GM23248 (cell line): Measurements from ENCODE around the gene GSTM2.

Source experiments
- EZH2 ChIP-seq: fragments of 200-600 bp; sonication (generic); IDR thresholded peaks from 2 replicates; pipeline ENCODE4 v1.6.1; 2018; ENCODE audit warnings: antibody characterized with exemption, mild to moderate bottlenecking; ENCODE audit not compliant: insufficient read depth, poor library complexity, severe bottlenecking
- EZH2phosphoT487 ChIP-seq: fragments of 200-600 bp; sonication (generic); IDR thresholded peaks from 2 replicates; pipeline ENCODE4 v1.6.1; 2018; ENCODE audit warnings: antibody characterized with exemption, moderate library complexity, mild to moderate bottlenecking, low read depth; ENCODE audit not compliant: insufficient read depth

- TF ChIP-seq EZH2 (no peak), EZH2phosphoT487 (no peak)
Observed at GRCh38 chr1:109657395-109657794, 10.5 kb upstream of the GSTM2 start.
